OCI-LY1 (cell line): ENCODE data around the gene PDE3B.

ENCODE experiments used
- CTCF ChIP-seq: fragments of 200-600 bp; sonication (generic), shearing (Covaris generic); IDR thresholded peaks from 2 replicates; pipeline ENCODE4 v1.5.1; 2017; ENCODE audit warnings: mild to moderate bottlenecking, antibody characterized with exemption, low read length, moderate library complexity, mixed read lengths
- EZH2 ChIP-seq: fragments of 200-600 bp; sonication (generic), shearing (Covaris generic); IDR thresholded peaks from 2 replicates; pipeline ENCODE4 v1.8.0; 2017; ENCODE audit warnings: borderline replicate concordance, mixed run types, mild to moderate bottlenecking, antibody characterized with exemption, low read length, moderate library complexity, mixed read lengths

- TF ChIP-seq EZH2: no peak
- no peak for TF ChIP-seq CTCF
These were observed 44.5 kb downstream of the PDE3B start for GRCh38 chr11:14687943-14688627.
